ENCODE data around the gene CD7.

Gene CD7

DNA sequence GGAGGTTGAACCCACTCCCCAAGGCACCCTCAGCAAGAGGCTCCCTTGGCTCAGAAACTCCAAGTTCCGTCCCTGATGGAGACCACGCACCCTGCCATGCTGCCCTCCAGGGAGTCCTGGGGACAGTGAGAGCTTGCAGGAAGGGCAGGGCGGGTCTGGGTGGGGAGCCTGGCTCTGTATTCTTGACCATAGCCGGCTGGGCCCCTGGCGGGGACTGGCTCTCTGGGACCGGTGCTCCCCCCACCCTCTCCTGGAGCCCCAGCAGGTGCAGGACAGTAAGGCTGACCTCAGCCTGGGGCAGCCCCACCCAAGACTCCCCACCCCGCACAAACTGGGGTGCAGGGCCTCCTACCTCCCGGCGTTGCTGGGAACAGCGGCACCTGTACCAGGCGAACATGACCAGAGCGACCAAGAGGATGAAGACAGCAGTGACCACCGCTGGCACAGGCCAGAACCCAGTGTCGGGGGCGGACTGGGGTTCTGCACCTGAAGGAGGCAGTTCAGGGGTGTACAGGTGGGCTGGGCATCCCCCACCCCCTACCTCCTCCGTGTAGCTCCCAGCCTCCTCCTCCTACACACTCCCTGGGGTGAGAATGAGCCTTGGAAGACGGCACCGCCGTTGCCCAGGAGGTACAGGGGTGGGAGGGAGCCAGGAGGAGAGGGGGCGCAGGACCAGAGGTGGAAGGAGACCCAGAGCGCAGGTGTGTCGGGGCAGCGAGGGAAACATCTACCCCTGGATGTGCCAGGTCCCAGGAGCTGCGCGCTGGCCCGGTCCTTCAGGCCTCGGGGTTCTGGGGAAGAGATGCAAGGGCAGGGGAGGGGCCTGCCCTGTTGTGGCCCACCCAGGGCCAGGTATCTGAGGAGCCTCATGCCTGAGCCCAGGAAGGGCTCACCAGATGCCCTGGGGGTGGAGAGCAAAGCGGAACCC, 5.4 kb upstream of the CD7 start:
- Histone ChIP-seq H4K20me1 (ENCODE audit: insufficient read depth, low read length) (no peaks in the 10 kb centered on the region), H3K79me2 (ENCODE audit: low read length) (no peaks in the 10 kb centered on the region), H3K4me1 (ENCODE audit: low read length) (peaks cover 21% of the 10 kb centered on the region), H3K4me2 (ENCODE audit: low read length) (peak overlapping the region; percentile 95), H3K4me3 (ENCODE audit: low read length) (peak overlapping the region; percentile 78), H2AFZ (ENCODE audit: low read depth, low read length) (no peak overlapping the region), H3K27ac (ENCODE audit: low read length) (no peak overlapping the region), H3K27me3 (ENCODE audit: low read depth, low read length) (peaks cover 20% of the 10 kb centered on the region), H3K9ac (ENCODE audit: low read length) (no peak overlapping the region), H3K36me3 (replicated peaks; ENCODE audit: low read depth, low read length) (no peaks in the 10 kb centered on the region), H3K9me3 (ENCODE audit: insufficient read depth, low read length) (no peaks in the 10 kb centered on the region)
- TF ChIP-seq, protein P1, sequence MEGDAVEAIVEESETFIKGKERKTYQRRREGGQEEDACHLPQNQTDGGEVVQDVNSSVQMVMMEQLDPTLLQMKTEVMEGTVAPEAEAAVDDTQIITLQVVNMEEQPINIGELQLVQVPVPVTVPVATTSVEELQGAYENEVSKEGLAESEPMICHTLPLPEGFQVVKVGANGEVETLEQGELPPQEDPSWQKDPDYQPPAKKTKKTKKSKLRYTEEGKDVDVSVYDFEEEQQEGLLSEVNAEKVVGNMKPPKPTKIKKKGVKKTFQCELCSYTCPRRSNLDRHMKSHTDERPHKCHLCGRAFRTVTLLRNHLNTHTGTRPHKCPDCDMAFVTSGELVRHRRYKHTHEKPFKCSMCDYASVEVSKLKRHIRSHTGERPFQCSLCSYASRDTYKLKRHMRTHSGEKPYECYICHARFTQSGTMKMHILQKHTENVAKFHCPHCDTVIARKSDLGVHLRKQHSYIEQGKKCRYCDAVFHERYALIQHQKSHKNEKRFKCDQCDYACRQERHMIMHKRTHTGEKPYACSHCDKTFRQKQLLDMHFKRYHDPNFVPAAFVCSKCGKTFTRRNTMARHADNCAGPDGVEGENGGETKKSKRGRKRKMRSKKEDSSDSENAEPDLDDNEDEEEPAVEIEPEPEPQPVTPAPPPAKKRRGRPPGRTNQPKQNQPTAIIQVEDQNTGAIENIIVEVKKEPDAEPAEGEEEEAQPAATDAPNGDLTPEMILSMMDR (IDR thresholded peaks at IDR 0.05; ENCODE audit: low read depth, low read length), result no peak
- no peak for TF ChIP-seq EZH2phosphoT487 (IDR thresholded peaks at IDR 0.05; ENCODE audit: low read depth)

DNA sequence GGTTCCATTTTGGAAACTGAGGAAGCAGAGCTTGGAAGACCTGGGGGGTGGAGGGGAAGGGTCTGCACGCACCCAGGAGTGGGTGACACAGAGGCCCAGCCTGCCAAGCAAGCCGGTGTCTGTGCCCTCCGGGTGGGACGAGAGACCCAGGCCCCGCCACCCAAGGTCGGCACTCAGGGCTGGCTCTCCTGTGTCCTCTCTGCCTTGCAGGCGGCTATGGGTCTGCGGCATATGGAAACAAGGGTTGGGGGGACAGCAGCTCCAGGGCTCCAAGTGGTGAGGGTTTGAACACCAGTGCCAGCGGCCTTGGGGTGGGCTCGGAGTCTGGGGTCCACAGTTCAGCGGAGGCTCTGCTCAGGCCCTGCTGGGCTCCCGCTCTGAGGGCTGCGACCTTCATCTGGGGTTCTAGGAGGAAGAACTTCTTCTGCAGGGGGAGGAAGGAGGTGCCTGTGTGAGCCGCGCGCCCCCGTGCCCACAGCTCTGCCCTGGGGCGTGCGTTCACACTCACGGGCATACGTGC, 4.6 kb upstream of the CD7 start:
- no peak overlapping the region for H3K27ac ChIP-seq (ENCODE audit: low read length)
- TF ChIP-seq, protein P1 (IDR thresholded peaks at IDR 0.05; ENCODE audit: low read depth, low read length), result no peak
- no peak for TF ChIP-seq EZH2phosphoT487 (IDR thresholded peaks at IDR 0.05; ENCODE audit: low read depth)
- H2AFZ ChIP-seq (ENCODE audit: low read depth, low read length), result no peak overlapping the region; the same call in 1 of the 2 replicates
- H3K9ac ChIP-seq (ENCODE audit: low read length), result peak overlapping the region; percentile 52; the same call in 1 of the 2 replicates
- H3K4me2 ChIP-seq (ENCODE audit: low read length), result peak overlapping the region; percentile 95
- no peaks in the 10 kb centered on the region for H3K9me3 ChIP-seq (ENCODE audit: insufficient read depth, low read length)
- no peaks in the 10 kb centered on the region for H4K20me1 ChIP-seq (ENCODE audit: insufficient read depth, low read length)
- H3K79me2 ChIP-seq (ENCODE audit: low read length), result no peaks in the 10 kb centered on the region
- H3K27me3 ChIP-seq (ENCODE audit: low read depth, low read length), result peaks cover 20% of the 10 kb centered on the region
- H3K36me3 ChIP-seq (replicated peaks; ENCODE audit: low read depth, low read length), result no peaks in the 10 kb centered on the region
- H3K4me3 ChIP-seq (ENCODE audit: low read length), result peak overlapping the region; percentile 78
- H3K4me1 ChIP-seq (ENCODE audit: low read length), result peaks cover 21% of the 10 kb centered on the region

DNA sequence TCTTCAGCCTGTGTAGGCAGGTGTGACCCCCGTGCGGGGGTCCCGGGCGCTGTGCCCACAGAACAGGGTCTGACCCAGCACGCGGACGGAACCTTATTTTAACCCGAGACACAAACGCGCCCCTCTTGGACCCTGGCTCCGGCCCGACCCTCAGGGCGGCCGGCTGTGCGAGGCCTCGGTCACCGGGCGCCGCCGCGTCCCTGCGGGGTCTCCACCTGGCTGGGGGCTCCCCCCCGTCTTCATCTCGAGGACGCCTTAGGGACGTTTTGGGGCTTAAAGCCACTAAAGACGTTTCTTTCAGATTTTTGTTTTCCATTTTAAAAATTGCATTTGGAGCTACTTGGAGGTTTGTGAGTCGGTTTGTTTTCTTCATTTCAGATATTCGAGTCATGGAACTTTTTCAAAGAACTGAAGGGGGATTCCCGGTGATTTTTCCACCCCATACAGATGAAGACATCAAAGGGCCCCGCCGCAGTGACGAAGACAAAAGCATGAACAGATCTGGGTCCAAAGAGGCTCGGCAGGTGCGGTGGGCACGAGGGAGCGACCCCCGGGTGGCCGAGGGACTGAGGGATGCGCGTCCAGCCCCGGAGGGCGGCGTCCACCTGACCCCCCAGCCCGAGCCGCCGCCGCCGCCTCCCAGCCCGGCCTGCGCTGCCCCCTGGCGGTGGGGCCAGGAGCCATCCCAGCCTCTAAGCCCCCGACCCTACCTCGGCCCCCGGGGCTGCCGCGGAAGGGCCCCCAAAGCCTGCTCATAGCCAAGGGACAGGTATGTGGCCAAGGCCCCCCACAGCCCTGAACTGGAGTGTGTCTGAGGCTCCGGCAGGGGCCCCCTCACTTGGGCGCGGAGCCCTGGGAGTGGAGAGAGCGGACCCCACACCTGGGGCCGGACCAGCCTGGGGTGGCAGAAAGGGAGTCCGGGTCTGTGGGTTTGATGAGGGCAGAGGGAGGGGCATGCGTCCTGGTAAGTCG, 3.8 kb upstream of the CD7 start:
- Histone ChIP-seq H2AFZ (ENCODE audit: low read depth, low read length) (peak overlapping the region; percentile 70), H3K4me2 (ENCODE audit: low read length) (peak overlapping the region; percentile 95), H3K4me3 (ENCODE audit: low read length) (peak overlapping the region; percentile 78), H3K4me1 (ENCODE audit: low read length) (peaks cover 21% of the 10 kb centered on the region), H3K27ac (ENCODE audit: low read length) (peak overlapping the region; percentile 14; the same call in 1 of the 2 replicates), H3K9me3 (ENCODE audit: insufficient read depth, low read length) (no peaks in the 10 kb centered on the region), H3K9ac (ENCODE audit: low read length) (peak overlapping the region; percentile 52), H3K27me3 (ENCODE audit: low read depth, low read length) (peaks cover 20% of the 10 kb centered on the region), H3K36me3 (replicated peaks; ENCODE audit: low read depth, low read length) (no peaks in the 10 kb centered on the region), H3K79me2 (ENCODE audit: low read length) (no peaks in the 10 kb centered on the region), H4K20me1 (ENCODE audit: insufficient read depth, low read length) (no peaks in the 10 kb centered on the region)
- no peak for TF ChIP-seq EZH2phosphoT487 (IDR thresholded peaks at IDR 0.05; ENCODE audit: low read depth)
- TF ChIP-seq, protein P1 (IDR thresholded peaks at IDR 0.05; ENCODE audit: low read depth, low read length), result peak; percentile 88
